Right ventricle myocardium inferior (tissue), 1 donor: ENCODE measurements around the gene TRPM5. TPM values are rescaled to one million over a fixed set of nuclear protein-coding genes. Genes with fewer than 3 reads are reported as not detected.
A peak's percentile ranks its signal among the peaks of the same experiment; 100 is the strongest.

Experiments
- ATAC-seq: fragments of 200-7000 bp; cut with Tn5 transposase; one replicate; pipeline ENCODE4 v1.9.1; 2020; ENCODE audit warnings: mild to moderate bottlenecking, moderate library complexity
- DNase-seq: peaks from one replicate; pipeline ENCODE4 v3.0.0; 2021; ENCODE audit errors: missing footprints
- intact Hi-C: fragments of 100-400 bp; cut with DNase I; formaldehyde crosslinking; loops from one replicate; pipeline ENCODE4 v1.11.0; 2022
- total RNA-seq: library from RNA; stranded (reverse); fragmentation: NEBNext Ultra II Directional; extraction: Animal tissue kit (Norgen Biotek cat#: 25700); gene quantifications from one replicate; pipeline ENCODE4 v1.2.1, GENCODE V29; 2021
- donor health status: DM: no; HTN: yes; CAD: no; lungs with severe emphysema.

TRPM5 gene
- total RNA-seq, 1 donor from 2014 or later: not detected

- intact Hi-C loops: no loop called here
- ATAC-seq (no peak), DNase-seq (peak; percentile 57)
These were observed 28.5 kb downstream of the TRPM5 start for GRCh38 chr11:2415601-2416380.

DNA sequence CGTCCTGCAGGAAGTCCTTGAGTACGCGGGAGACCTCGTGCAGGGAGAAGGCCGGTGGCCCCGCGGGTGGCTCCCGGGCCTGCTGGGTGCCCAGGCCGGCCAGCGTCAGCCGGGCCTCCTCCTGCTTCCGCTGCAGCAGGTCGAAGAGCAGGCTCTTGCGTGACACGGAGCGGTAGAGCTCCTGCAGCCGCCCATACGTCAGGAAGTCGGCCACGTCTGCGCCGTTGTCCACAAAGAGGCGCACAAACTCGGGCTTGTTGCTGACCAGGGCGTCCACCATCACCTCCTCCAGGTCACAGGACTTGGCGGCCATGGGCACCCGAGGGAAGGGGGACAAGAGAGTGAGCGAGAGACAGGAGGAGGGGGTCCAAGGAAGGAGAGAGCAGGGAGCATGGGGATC, 29.1 kb downstream of the TRPM5 start:
- peak; percentile 44 for DNase-seq
- intact Hi-C loops: no loop called here
- ATAC-seq: no peak

DNA sequence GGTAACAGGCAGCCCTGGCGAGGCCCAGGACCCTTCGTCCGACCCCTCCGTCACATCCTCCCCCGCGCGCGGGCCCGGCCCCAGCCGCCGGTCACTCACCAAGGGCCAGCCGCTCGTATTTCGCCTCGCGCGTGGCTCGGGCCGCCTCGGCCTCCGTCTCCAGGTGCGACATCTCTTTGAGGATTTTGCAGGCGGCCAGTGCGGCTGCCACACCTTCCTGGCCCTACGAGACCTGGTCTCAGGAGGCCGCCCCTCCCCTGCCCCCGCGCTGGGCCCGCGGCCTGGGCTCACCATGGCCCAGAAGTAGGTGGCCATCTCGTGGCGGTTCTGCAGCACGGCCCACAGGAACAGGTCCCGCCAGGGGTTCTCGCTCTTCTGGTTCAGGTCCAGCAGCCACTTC, 29.7 kb downstream of the TRPM5 start:
- DNase-seq (no peak), ATAC-seq (no peak)
- intact Hi-C loops: no loop called here

- ATAC-seq (no peak), DNase-seq (no peak)
- intact Hi-C loops: no loop called here
These were observed 30.4 kb downstream of the TRPM5 start for GRCh38 chr11:2413742-2414579.

DNA sequence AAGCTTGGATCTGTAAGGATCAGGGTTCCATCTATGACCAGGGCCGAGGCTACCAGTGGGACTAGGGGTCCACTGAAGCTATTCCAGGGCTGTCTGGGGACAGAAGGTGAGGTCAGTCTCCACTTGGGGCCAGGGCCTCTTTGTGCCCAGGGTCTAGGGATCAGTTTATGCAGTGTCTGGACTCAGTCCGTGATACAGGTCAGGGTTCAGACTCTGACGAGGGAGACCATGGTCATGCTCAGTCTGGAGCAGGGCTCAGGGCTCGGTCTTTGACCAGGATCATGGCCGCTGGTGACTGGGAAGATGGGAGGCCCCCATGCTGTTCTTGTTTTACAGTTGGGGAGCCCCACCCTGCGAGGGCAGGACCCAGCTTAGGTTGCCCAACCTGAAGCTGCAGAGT, 32.0 kb downstream of the TRPM5 start:
- DNase-seq (no peak), ATAC-seq (no peak)
- intact Hi-C loops: no loop called here

DNA sequence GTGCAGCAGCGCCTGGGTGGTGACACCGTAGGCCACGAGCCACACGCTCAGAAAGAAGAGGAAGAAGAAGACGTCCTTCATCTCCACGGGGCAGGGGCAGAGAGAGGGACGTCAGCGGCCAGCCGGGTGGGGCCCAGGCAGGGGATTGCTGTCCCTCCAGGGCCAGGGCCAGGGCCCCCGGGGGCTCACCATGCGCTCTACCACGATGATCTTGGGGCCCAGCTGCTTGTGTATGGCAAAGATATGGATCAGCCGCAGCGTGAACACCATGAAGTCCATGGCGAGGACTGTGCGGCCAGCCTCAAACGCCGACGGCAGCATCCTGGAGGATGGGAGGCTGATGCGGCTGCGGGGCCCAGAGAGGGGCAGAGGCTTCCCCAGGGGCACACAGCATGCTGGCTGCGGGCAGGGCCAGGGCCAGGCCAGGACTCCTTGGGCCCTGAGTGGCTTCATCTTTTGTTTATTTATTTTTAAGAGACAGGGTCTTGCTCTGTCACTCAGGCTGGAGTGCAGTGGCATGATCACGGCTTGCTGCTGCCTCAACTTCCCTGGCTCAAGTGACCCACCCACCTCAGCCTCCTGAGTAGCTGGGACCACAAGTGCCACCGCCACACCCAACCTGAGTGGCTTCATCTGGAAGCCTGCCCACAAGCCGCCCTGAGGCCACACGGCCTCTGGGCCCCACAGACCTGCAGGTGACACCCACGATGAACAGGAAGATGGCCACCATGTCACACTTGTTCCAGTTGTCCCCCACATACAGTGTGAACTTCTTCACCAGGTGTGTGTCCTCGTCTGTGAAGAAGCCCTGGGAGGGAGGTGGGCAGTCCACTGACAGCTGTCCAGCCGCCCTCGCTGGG, 32.6 kb downstream of the TRPM5 start:
- ATAC-seq (no peak), DNase-seq (no peak)
- intact Hi-C loops: no loop called here

DNA sequence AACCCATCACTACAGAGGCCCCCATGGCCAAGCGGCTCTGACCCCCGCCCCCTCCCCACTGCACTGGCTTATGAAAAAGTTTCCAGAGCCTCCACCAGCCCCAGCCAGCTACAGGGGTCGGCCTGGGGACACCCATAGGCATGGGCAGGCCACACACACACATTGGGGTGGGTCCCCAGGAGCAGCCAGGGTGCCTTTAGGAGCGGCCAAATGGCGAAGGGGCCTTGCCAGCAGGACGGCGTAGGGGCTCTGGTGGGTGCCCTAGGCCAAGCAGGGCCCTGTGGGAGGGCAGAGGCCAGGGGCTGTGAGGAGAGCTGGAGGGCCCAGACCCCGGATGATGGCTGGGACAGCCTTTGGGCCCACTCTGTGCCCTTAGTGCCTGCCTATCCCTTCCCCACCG, 33.7 kb downstream of the TRPM5 start:
- no peak for DNase-seq
- no peak for ATAC-seq
- intact Hi-C loops: no loop called here

GRCh38 chr11:2409611-2410468, 34.5 kb downstream of the TRPM5 start:
- ATAC-seq (no peak), DNase-seq (no peak)
- intact Hi-C loops: no loop called here

GRCh38 chr11:2409126-2409525, 35.2 kb downstream of the TRPM5 start:
- no peak for ATAC-seq
- DNase-seq: no peak
- intact Hi-C loops: no loop called here

GRCh38 chr11:2408671-2409070, 35.6 kb downstream of the TRPM5 start:
- ATAC-seq (no peak), DNase-seq (no peak)
- intact Hi-C loops: no loop called here

- no peak for DNase-seq
- intact Hi-C loops: no loop called here
- ATAC-seq: no peak
These were observed 37.4 kb downstream of the TRPM5 start for GRCh38 chr11:2406878-2407410.

- ATAC-seq (no peak), DNase-seq (no peak)
- intact Hi-C loops: no loop called here
These were observed 37.9 kb downstream of the TRPM5 start for GRCh38 chr11:2406451-2406850.

DNA sequence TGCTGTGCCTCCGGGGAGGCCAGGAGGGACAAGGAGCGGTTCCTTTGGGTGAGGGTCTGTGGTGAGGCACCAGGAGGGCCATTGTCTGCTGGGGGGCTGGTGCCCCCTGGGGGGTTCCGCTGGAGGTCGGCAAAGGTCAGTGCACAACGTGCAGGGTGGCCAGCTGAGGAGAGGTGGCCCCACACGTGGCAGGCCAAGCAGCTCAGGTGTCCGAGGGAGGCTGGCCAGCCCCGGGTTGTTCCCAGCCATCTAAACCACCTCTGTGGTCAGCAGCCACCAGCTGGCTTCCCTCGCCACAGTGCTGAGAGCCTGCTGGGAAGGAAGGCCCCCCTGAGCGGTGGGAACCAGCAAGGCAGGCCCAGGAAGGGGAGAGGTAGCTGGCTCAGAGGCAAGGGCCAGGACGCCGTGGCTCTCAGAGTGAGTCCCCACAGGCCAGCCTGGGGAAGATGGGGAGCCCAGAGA, 39.5 kb downstream of the TRPM5 start:
- intact Hi-C loops: loop anchor here (5.0 kb wide), 1 partner anchor 217 kb away; no protein-coding TSS in a partner anchor
- no peak for DNase-seq
- ATAC-seq: no peak

- DNase-seq: no peak
- no peak for ATAC-seq
- intact Hi-C loops: loop anchor here (5.0 kb wide), 1 partner anchor 216 kb away; no protein-coding TSS in a partner anchor
These were observed 41.2 kb downstream of the TRPM5 start for GRCh38 chr11:2402890-2403645.

GRCh38 chr11:2402106-2402505, 42.2 kb downstream of the TRPM5 start:
- DNase-seq (no peak), ATAC-seq (no peak)
- intact Hi-C loops: loop anchor here (5.0 kb wide), 1 partner anchor 215 kb away; no protein-coding TSS in a partner anchor

DNA sequence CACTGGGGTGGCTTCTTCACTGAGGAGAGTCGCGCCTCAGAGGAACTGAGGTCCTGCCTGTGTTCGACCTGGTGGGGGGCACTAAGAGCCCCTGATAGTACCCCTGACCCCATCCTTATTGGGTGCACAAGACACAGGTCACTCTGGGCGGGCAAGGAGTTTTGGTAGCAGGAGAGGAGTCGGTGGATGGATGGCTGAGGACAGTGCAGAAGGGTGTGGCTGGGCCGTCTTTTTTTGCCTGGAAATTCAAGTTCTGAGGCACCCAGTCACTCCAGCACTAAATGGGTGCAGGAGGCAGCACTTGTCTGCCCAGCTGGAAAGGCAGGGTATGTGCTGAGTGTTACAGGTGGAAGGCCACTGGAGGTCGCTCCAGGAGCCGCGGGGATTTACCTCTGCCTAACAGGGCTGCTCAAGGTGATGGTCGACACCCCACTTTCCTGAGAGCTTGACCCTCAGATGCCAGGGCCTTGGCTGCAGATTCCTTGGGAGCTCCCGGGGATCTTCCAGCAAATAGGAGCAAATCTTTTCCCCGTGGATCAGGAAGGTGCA, 42.8 kb downstream of the TRPM5 start:
- ATAC-seq (no peak), DNase-seq (no peak)
- intact Hi-C loops: loop anchor here (2.0 to 5.0 kb wide), 2 partner anchors 23 to 214 kb away; no protein-coding TSS in a partner anchor
